Transverse colon (tissue), 4 donors: ENCODE measurements around the gene ANO1. TPM values are rescaled to one million over a fixed set of nuclear protein-coding genes. Genes with fewer than 3 reads are reported as not detected.

Experiments used
- DNase-seq: peaks from one replicate; pipeline ENCODE4 v3.0.0-alpha.2; 2019
- H3K27ac ChIP-seq, 4 donors: fragments of 200-600 bp; sonication (generic); 2 replicates each; pipeline ENCODE4 v1.5.1; 2016 to 2018; ENCODE audit warnings: inconsistent platforms in 4 of 4
- H3K27me3 ChIP-seq: fragments of 200-600 bp; sonication (generic); 2 replicates; pipeline ENCODE4 v1.5.1; 2017; ENCODE audit warnings: inconsistent platforms
- H3K36me3 ChIP-seq, 4 donors: fragments of 200-600 bp; sonication (generic); 2 replicates each; pipeline ENCODE4 v1.5.1; 2017 to 2019; ENCODE audit warnings: inconsistent platforms in 4 of 4
- H3K4me1 ChIP-seq, 4 donors: fragments of 200-600 bp; sonication (generic); 2 replicates each; pipeline ENCODE4 v1.5.1; 2017 to 2020; ENCODE audit warnings: inconsistent platforms in 4 of 4
- H3K4me3 ChIP-seq, 4 donors: fragments of 200-600 bp; sonication (generic); 1 replicate in 1 of 4; 2 replicates in 3 of 4; pipeline versions ENCODE4 v1.5.1 to v1.6.1; 2017 to 2019; ENCODE audit warnings: inconsistent platforms in 4 of 4
- H3K9me3 ChIP-seq, 2 donors: fragments of 200-600 bp; sonication (generic); 2 replicates each; pipeline ENCODE4 v1.5.1; 2017 to 2019; ENCODE audit warnings: inconsistent platforms in 2 of 2
- CTCF ChIP-seq, 5 experiments: fragments of 200-600 bp in 3 of 5; fragments of 450-650 bp in 2 of 5; sonication (generic) in 3 of 5; IDR thresholded peaks; 1 replicate in 2 of 5; 2 replicates in 3 of 5; pipeline ENCODE4 v1.5.1; 2016 to 2017; ENCODE audit warnings: antibody characterized with exemption in 5 of 5, inconsistent platforms in 3 of 5, mild to moderate bottlenecking in 2 of 5, moderate library complexity in 1 of 5
- EP300 ChIP-seq: sonication (generic); formaldehyde crosslinking; IDR thresholded peaks from one replicate; pipeline ENCODE4 v1.6.1; 2017; ENCODE audit warnings: antibody characterized with exemption, low read depth
- POLR2A ChIP-seq: fragments of 450-650 bp; IDR thresholded peaks from one replicate; pipeline ENCODE4 v1.6.1; 2016; ENCODE audit warnings: antibody characterized with exemption, mild to moderate bottlenecking, moderate library complexity
- POLR2AphosphoS5 ChIP-seq, 3 donors: sonication (generic); formaldehyde crosslinking; IDR thresholded peaks; one replicate each; pipeline ENCODE4 v1.6.1; 2016; ENCODE audit warnings: antibody characterized with exemption in 3 of 3
- WGBS, 2 donors: methylation state at CpG; one replicate each; pipeline ENCODE4 v1.1.5; 2018; ENCODE audit warnings: low coverage in 1 of 2; 5-methylcytosine and 5-hydroxymethylcytosine counted together
- in situ Hi-C, 4 donors: fragments of 200-750 bp; cut with MboI; loops; one replicate each; pipeline versions ENCODE4 v1.15.0 to v1.15.1; 2017; ENCODE audit warnings: low sequenced_read_pairs in 3 of 4, low pct_ligation_motif_present in 1 of 4, low pct_unique_long_range_greater_than_20kb in 1 of 4
- intact Hi-C: fragments of 100-400 bp; cut with DNase I; formaldehyde crosslinking; loops from one replicate; pipeline ENCODE4 v1.15.1; 2023; ENCODE audit warnings: low total_unique reads
- total RNA-seq, 4 donors: library from RNA; depleted of rRNA; stranded (reverse); fragments of >200 nt; gene quantifications; one replicate each; pipeline ENCODE4 v1.1.0, GENCODE V29; 2016

ANO1 gene
- total RNA-seq, 4 donors from 2014 or later = 7.9 to 20.9 (median 11.3) TPM

- H3K27me3 ChIP-seq = no peaks in the 10 kb centered on the region
- no peak for DNase-seq
- H3K4me3 ChIP-seq = no peak overlapping the region
- TF ChIP-seq CTCF (IDR thresholded peaks at IDR 0.05) = no peak
- TF ChIP-seq POLR2AphosphoS5 (IDR thresholded peaks at IDR 0.05) = no peak
- no peak for TF ChIP-seq EP300
- TF ChIP-seq POLR2A = no peak
- in situ Hi-C loops (no loop called here), intact Hi-C loops (no loop called here)
- peaks cover 21 to 25% of the 10 kb centered on the region in 2 donors for H3K9me3 ChIP-seq
- H3K36me3 ChIP-seq = no peaks in the 10 kb centered on the region
- H3K4me1 ChIP-seq = no peaks in the 10 kb centered on the region
- no peak overlapping the region for H3K27ac ChIP-seq
- WGBS, 2 donors = 88 to 92% methylated on average over 7 to 11 of the region's 11 CpGs
Measured at GRCh38 chr11:70040452-70040851, 37.7 kb upstream of the ANO1 start.

GRCh38 chr11:70040869-70041501, 37.1 kb upstream of the ANO1 start:
- no peak for DNase-seq
- no peak overlapping the region for H3K4me3 ChIP-seq
- TF ChIP-seq EP300 (no peak), POLR2AphosphoS5 (IDR thresholded peaks at IDR 0.05) (no peak), CTCF (IDR thresholded peaks at IDR 0.05) (no peak), POLR2A (no peak)
- no peaks in the 10 kb centered on the region for H3K27me3 ChIP-seq
- H3K27ac ChIP-seq = no peak overlapping the region
- peaks cover 21 to 25% of the 10 kb centered on the region in 2 donors for H3K9me3 ChIP-seq
- in situ Hi-C loops (no loop called here), intact Hi-C loops (no loop called here)
- no peaks in the 10 kb centered on the region for H3K36me3 ChIP-seq
- no peaks in the 10 kb centered on the region for H3K4me1 ChIP-seq
- WGBS, 2 donors = 68 to 81% methylated on average over 2 to 4 of the region's 4 CpGs

- intact Hi-C loops = no loop called here
- Histone ChIP-seq H3K4me3 (no peak overlapping the region), H3K27ac (no peak overlapping the region), H3K4me1 (no peaks in the 10 kb centered on the region), H3K27me3 (peaks cover 6% of the 10 kb centered on the region), H3K9me3 (peaks cover 19 to 21% of the 10 kb centered on the region in 2 donors), H3K36me3 (no peaks in the 10 kb centered on the region)
- TF ChIP-seq POLR2AphosphoS5 (IDR thresholded peaks at IDR 0.05) (no peak), POLR2A (no peak)
- no peak for DNase-seq
- in situ Hi-C loops = no loop called here
- WGBS, 2 donors = 80 to 82% methylated on average over 1 of the region's 1 CpG
Measured at GRCh38 chr11:70043482-70043881, 34.6 kb upstream of the ANO1 start.

GRCh38 chr11:70046089-70046488, 32.0 kb upstream of the ANO1 start:
- Histone ChIP-seq H3K9me3 (peaks cover 18 to 21% of the 10 kb centered on the region in 2 donors), H3K27me3 (peaks cover 20% of the 10 kb centered on the region), H3K4me3 (no peak overlapping the region), H3K27ac (no peak overlapping the region), H3K4me1 (no peaks in the 10 kb centered on the region), H3K36me3 (no peaks in the 10 kb centered on the region)
- intact Hi-C loops = no loop called here
- WGBS, 2 donors = 33 to 53% methylated on average over 2 to 3 of the region's 3 CpGs
- DNase-seq = no peak
- in situ Hi-C loops = no loop called here
- no peak for TF ChIP-seq POLR2A
- no peak for TF ChIP-seq POLR2AphosphoS5 (IDR thresholded peaks at IDR 0.05)
- TF ChIP-seq EP300 = no peak
- TF ChIP-seq CTCF (IDR thresholded peaks at IDR 0.05) = no peak
